Endothelial cell of umbilical vein (primary cell): ENCODE measurements around the gene CRELD2.

Experiments
- CTCF ChIP-seq, 2 donors: IDR thresholded peaks; 1 replicate in 1 of 2; 2 replicates in 1 of 2; pipeline ENCODE4 v1.5.1; 2011; ENCODE audit warnings: low read length in 2 of 2, mild to moderate bottlenecking in 2 of 2, moderate library complexity in 2 of 2, control low read depth in 1 of 2, inconsistent platforms in 1 of 2, low read depth in 1 of 2; ENCODE audit not compliant: insufficient read depth in 1 of 2; ENCODE audit errors: extremely low read depth in 1 of 2
- EZH2 ChIP-seq: IDR thresholded peaks from 2 replicates; pipeline ENCODE4 v1.6.1; 2012; ENCODE audit warnings: borderline replicate concordance, low read depth, mild to moderate bottlenecking, moderate library complexity, low read length, inconsistent platforms; ENCODE audit not compliant: severe bottlenecking
- FOS ChIP-seq: IDR thresholded peaks from 2 replicates; pipeline ENCODE4 v1.6.1; 2011; ENCODE audit warnings: mild to moderate bottlenecking, low read length, moderate library complexity, borderline replicate concordance; ENCODE audit not compliant: insufficient read depth
- GATA2 ChIP-seq: IDR thresholded peaks from 2 replicates; pipeline ENCODE4 v1.7.0; 2011; ENCODE audit warnings: low read depth, mild to moderate bottlenecking, moderate library complexity, mixed read lengths, low read length; ENCODE audit not compliant: insufficient read length, insufficient read depth
- JUN ChIP-seq: IDR thresholded peaks from 2 replicates; pipeline ENCODE4 v1.6.1; 2011; ENCODE audit warnings: borderline replicate concordance, low read depth; ENCODE audit not compliant: insufficient read length, insufficient read depth
- MAX ChIP-seq: IDR thresholded peaks from 2 replicates; pipeline ENCODE4 v1.6.1; 2011; ENCODE audit not compliant: insufficient read depth, insufficient read length
- MYC ChIP-seq: IDR thresholded peaks from one replicate; pipeline ENCODE4 v1.6.1; 2011; ENCODE audit warnings: mild to moderate bottlenecking, low read depth, low read length
- POLR2A ChIP-seq: IDR thresholded peaks from 2 replicates; pipeline ENCODE4 v1.6.1; 2012; ENCODE audit warnings: low read depth, mild to moderate bottlenecking, control low read depth, low read length
- POLR2AphosphoS5 ChIP-seq: IDR thresholded peaks from 2 replicates; pipeline ENCODE4 v1.6.1; 2012; ENCODE audit warnings: low read depth, mild to moderate bottlenecking, control low read depth, low read length, moderate library complexity; ENCODE audit not compliant: insufficient read depth

- no peak for TF ChIP-seq EZH2
- TF ChIP-seq POLR2A: no peak
- no peak for TF ChIP-seq CTCF (IDR thresholded peaks at IDR 0.05; ENCODE audit: extremely low read depth in 1 of 2, insufficient read depth in 1 of 2, low read depth in 1 of 2, low read length in 2 of 2)
- no peak for TF ChIP-seq POLR2AphosphoS5
- TF ChIP-seq MAX: no peak
- no peak for TF ChIP-seq MYC
- no peak for TF ChIP-seq JUN
- TF ChIP-seq FOS: no peak
- no peak for TF ChIP-seq GATA2
Observed at GRCh38 chr22:49958366-49958921, 40.0 kb downstream of the CRELD2 start.
